NT2/D1 (cell line): ENCODE data around the gene RHOBTB1.

Source experiments
- YY1 ChIP-seq: IDR thresholded peaks from 2 replicates; pipeline ENCODE4 v1.6.1; 2011; ENCODE audit not compliant: insufficient read length, insufficient read depth
- ZNF274 ChIP-seq: IDR thresholded peaks from 2 replicates; pipeline ENCODE4 v1.6.1; 2011; ENCODE audit warnings: mild to moderate bottlenecking, low read depth, low read length

- TF ChIP-seq YY1 (no peak), ZNF274 (no peak)
Observed at GRCh38 chr10:60954035-60954434, 10.1 kb upstream of the RHOBTB1 start.
